Aorta (tissue), 5 donors: ENCODE measurements around the gene BPHL. TPM values are rescaled to one million over a fixed set of nuclear protein-coding genes. Genes with fewer than 3 reads are reported as not detected.

ENCODE experiments used
- ATAC-seq: fragments of 200-7000 bp; cut with Tn5 transposase; one replicate; pipeline ENCODE4 v1.9.1; 2022; ENCODE audit warnings: moderate library complexity; ENCODE audit not compliant: low FRiP score
- DNase-seq, 2 donors: peaks; one replicate each; pipeline ENCODE4 v3.0.0-alpha.2; 2020
- H3K27ac ChIP-seq, 2 donors: one replicate each; pipeline ENCODE4 v1.5.1; 2013; ENCODE audit warnings: low read length in 2 of 2, mild to moderate bottlenecking in 2 of 2, moderate library complexity in 2 of 2, control low read depth in 1 of 2, inconsistent platforms in 1 of 2, low read depth in 1 of 2
- H3K27me3 ChIP-seq, 2 donors: one replicate each; pipeline ENCODE4 v1.6.1; 2013; ENCODE audit warnings: control low read depth in 1 of 2, low read length in 1 of 2, mild to moderate bottlenecking in 1 of 2, moderate library complexity in 1 of 2; ENCODE audit not compliant: insufficient read depth in 2 of 2, control insufficient read depth in 1 of 2
- H3K36me3 ChIP-seq, 2 donors: one replicate each; pipeline ENCODE4 v1.6.1; 2013; ENCODE audit warnings: control low read depth in 1 of 2, low read length in 1 of 2, mild to moderate bottlenecking in 1 of 2; ENCODE audit not compliant: insufficient read depth in 2 of 2, control insufficient read depth in 1 of 2
- H3K4me1 ChIP-seq, 2 donors: one replicate each; pipeline ENCODE4 v1.6.1; 2013; ENCODE audit warnings: low read length in 2 of 2, control low read depth in 1 of 2, mild to moderate bottlenecking in 1 of 2, moderate library complexity in 1 of 2; ENCODE audit not compliant: insufficient read depth in 2 of 2, control insufficient read depth in 1 of 2
- H3K4me3 ChIP-seq, 2 donors: one replicate each; pipeline ENCODE4 v1.5.1; 2013; ENCODE audit warnings: low read length in 2 of 2, control low read depth in 1 of 2, mild to moderate bottlenecking in 1 of 2
- H3K9me3 ChIP-seq: one replicate; pipeline ENCODE4 v1.6.1; 2013; ENCODE audit warnings: mild to moderate bottlenecking, low read length; ENCODE audit not compliant: control insufficient read depth
- WGBS, 2 donors: extraction: QIAGEN DNeasy Blood & Tissue Kit; methylation state at CpG; one replicate each; pipeline ENCODE4 v1.1.7; 2013; 5-methylcytosine and 5-hydroxymethylcytosine counted together
- intact Hi-C, 2 donors: fragments of 100-400 bp; cut with DNase I; formaldehyde crosslinking; loops; one replicate each; pipeline versions ENCODE4 v1.14.2 to v1.15.0; 2022
- polyA plus RNA-seq, 2 donors: library from polyadenylated mRNA; stranded (reverse); fragments of 200-250 nt; gene quantifications; one replicate each; pipeline ENCODE4 v1.2.3, GENCODE V29; 2013
- total RNA-seq, 2 donors: library from RNA; stranded (reverse); fragmentation: NEBNext Ultra II Directional; extraction: Animal tissue kit (Norgen Biotek cat#: 25700); gene quantifications; one replicate each; pipeline ENCODE4 v1.2.1, GENCODE V29; 2021
- donor health status: healthy with polysubstance abuse.
- donor health status: Bipolar disorder and iron deficiency.
- donor health status: DM: no; HTN: no; CAD: no.
- donor health status: DM: no; HTN: no; CAD: no.
- donor health status: DM: yes; HTN: yes; CAD: no.

BPHL gene
- total and polyA plus RNA-seq, 4 donors: 6.4 to 18.7 (median 15.4) TPM

- Histone ChIP-seq H3K36me3 (peaks cover 8% of the 10 kb centered on the region in 2 donors), H3K9me3 (no peaks in the 10 kb centered on the region), H3K27me3 (no peaks in the 10 kb centered on the region), H3K4me1 (no peaks in the 10 kb centered on the region), H3K4me3 (no peak overlapping the region), H3K27ac (no peak overlapping the region)
- intact Hi-C loops: no loop called here
- WGBS, 2 donors: 88 to 89% methylated on average over 10 of the region's 10 CpGs
- DNase-seq (no peak), ATAC-seq (peak; percentile 39)
Observed at GRCh38 chr6:3108746-3109414, 9.6 kb upstream of the BPHL start.

DNA sequence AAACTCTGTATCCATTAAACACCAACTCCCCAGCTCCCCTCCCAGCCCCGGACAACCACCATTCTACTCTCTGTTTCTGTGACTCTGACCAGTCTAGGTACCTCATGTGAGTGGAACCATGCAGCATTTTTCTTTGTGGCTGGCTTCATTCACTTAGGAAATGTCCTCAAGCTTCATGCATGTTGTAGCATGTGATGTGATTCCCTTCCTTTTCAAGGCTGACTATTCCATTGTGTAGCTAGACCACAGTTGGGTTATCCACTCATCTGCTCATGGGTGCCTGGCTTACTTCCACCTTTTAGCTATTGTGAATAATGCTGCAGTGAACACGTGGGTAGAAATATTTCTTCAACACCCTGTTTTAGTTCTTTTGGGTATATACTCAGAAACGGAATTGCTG lies 8.8 kb upstream of the BPHL start:
- Histone ChIP-seq H3K4me3 (no peak overlapping the region), H3K9me3 (no peaks in the 10 kb centered on the region), H3K4me1 (no peaks in the 10 kb centered on the region), H3K36me3 (peaks cover 5 to 8% of the 10 kb centered on the region in 2 donors), H3K27me3 (no peaks in the 10 kb centered on the region), H3K27ac (no peak overlapping the region)
- DNase-seq (no peak), ATAC-seq (no peak)
- intact Hi-C loops: loop anchor here in 1 of 2 donors (5.0 kb wide), 1 partner anchor 32 kb away; no protein-coding TSS in a partner anchor
- 84 to 89% methylated on average over 3 of the region's 3 CpGs for WGBS, 2 donors

- Histone ChIP-seq H3K36me3 (peaks cover 0 to 3% of the 10 kb centered on the region in 2 donors), H3K4me1 (no peaks in the 10 kb centered on the region), H3K4me3 (no peak overlapping the region), H3K27me3 (no peaks in the 10 kb centered on the region), H3K27ac (no peak overlapping the region), H3K9me3 (no peaks in the 10 kb centered on the region)
- no peak for ATAC-seq
- DNase-seq: no peak
- WGBS, 2 donors: 93 to 95% methylated on average over 6 of the region's 6 CpGs
- intact Hi-C loops: loop anchor here in 1 of 2 donors (5.0 kb wide), 1 partner anchor 37 kb away; no protein-coding TSS in a partner anchor
Observed at GRCh38 chr6:3114377-3114776, 4.1 kb upstream of the BPHL start.

DNA sequence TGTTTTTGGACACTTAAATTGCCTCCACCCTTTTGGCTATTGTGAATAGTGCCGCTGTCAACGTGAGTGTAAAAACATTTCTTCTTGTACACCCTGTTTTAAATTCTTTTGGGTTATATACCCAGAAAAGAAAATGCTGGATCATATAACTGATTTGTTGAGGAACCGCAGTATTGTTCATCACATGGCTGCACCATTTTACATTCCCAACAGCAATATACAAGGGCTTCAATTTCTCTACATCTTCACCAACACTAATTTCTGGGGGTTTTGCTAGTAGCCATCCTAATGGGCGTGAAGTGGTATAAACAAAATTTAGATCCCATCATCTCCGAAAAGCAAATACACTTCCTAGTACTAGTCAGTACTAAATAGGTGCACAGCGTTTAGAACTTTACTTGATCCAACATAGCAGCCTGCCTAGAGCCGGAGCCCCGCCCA lies 579 bp upstream of the BPHL start:
- ATAC-seq (no peak), DNase-seq (no peak)
- H3K36me3 ChIP-seq: no peaks in the 10 kb centered on the region
- 8 to 9% methylated on average over 8 of the region's 8 CpGs for WGBS, 2 donors
- intact Hi-C loops: no loop called here
- no peaks in the 10 kb centered on the region for H3K9me3 ChIP-seq
- no peaks in the 10 kb centered on the region for H3K27me3 ChIP-seq
- H3K27ac ChIP-seq: no peak overlapping the region
- H3K4me1 ChIP-seq: no peaks in the 10 kb centered on the region
- peak overlapping the region; percentile 40 to 50 for H3K4me3 ChIP-seq

- ATAC-seq (peak; percentile 30), DNase-seq (no peak)
- Histone ChIP-seq H3K4me3 (peak overlapping the region; percentile 50 to 87), H3K4me1 (no peaks in the 10 kb centered on the region), H3K9me3 (no peaks in the 10 kb centered on the region), H3K27ac (peak overlapping the region in 1 of 2 donors; percentile 44), H3K27me3 (no peaks in the 10 kb centered on the region), H3K36me3 (no peaks in the 10 kb centered on the region)
- WGBS, 2 donors: 18 to 20% methylated on average over 19 of the region's 19 CpGs
- intact Hi-C loops: no loop called here
Observed at GRCh38 chr6:3119040-3119723, 671 bp downstream of the BPHL start.

DNA sequence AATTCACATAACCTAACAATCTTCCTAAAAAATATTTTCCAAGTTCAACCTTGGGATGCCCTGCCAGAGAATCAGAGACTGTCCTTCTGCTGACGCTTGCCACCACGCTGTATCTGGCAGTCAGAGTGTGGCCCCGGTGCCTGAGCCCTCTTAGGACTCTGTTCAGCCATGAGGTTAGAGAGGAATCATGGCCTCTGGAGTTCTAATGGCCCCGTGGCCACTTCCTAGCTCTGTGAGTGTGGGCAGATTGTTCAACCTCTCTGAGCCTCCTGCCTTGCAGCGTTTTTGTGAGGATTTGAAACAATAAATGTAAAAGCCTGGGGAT lies 2.2 kb downstream of the BPHL start:
- WGBS, 2 donors: 95% methylated on average over 5 of the region's 5 CpGs
- no peaks in the 10 kb centered on the region for H3K4me1 ChIP-seq
- H3K36me3 ChIP-seq: no peaks in the 10 kb centered on the region
- ATAC-seq: no peak
- no peak overlapping the region for H3K4me3 ChIP-seq
- no peak overlapping the region for H3K27ac ChIP-seq
- no peak for DNase-seq
- no peaks in the 10 kb centered on the region for H3K9me3 ChIP-seq
- intact Hi-C loops: loop anchor here in 1 of 2 donors (10.0 kb wide), 1 partner anchor 884 kb away; no protein-coding TSS in a partner anchor
- no peaks in the 10 kb centered on the region for H3K27me3 ChIP-seq

GRCh38 chr6:3122823-3123182 lies 4.3 kb downstream of the BPHL start:
- DNase-seq (no peak), ATAC-seq (no peak)
- no peak overlapping the region for H3K4me3 ChIP-seq
- WGBS, 2 donors: 92 to 94% methylated on average over 9 of the region's 9 CpGs
- H3K27me3 ChIP-seq: no peaks in the 10 kb centered on the region
- intact Hi-C loops: loop anchor here in 1 of 2 donors (10.0 kb wide), 1 partner anchor 882 kb away; no protein-coding TSS in a partner anchor
- no peaks in the 10 kb centered on the region for H3K36me3 ChIP-seq
- H3K4me1 ChIP-seq: no peaks in the 10 kb centered on the region
- H3K9me3 ChIP-seq: no peaks in the 10 kb centered on the region
- no peak overlapping the region for H3K27ac ChIP-seq

GRCh38 chr6:3124667-3125066 lies 6.2 kb downstream of the BPHL start:
- H3K4me1 ChIP-seq: no peaks in the 10 kb centered on the region
- intact Hi-C loops: loop anchor here in 1 of 2 donors (10.0 kb wide), 1 partner anchor 880 kb away; no protein-coding TSS in a partner anchor
- 84 to 85% methylated on average over 8 of the region's 8 CpGs for WGBS, 2 donors

GRCh38 chr6:3125815-3126214 lies 7.3 kb downstream of the BPHL start:
- no peaks in the 10 kb centered on the region for H3K27me3 ChIP-seq
- H3K4me3 ChIP-seq: no peak overlapping the region
- no peaks in the 10 kb centered on the region for H3K4me1 ChIP-seq
- H3K27ac ChIP-seq: no peak overlapping the region
- H3K36me3 ChIP-seq: no peaks in the 10 kb centered on the region
- no peaks in the 10 kb centered on the region for H3K9me3 ChIP-seq
- DNase-seq (no peak), ATAC-seq (no peak)
- intact Hi-C loops: loop anchor here (2.0 to 10.0 kb wide), 2 partner anchors 125 to 879 kb away; no protein-coding TSS in a partner anchor
- 41 to 45% methylated on average over 2 of the region's 2 CpGs for WGBS, 2 donors

More at GRCh38 chr6:3124667-3125066, 6.2 kb downstream of the BPHL start:
- ATAC-seq (no peak), DNase-seq (no peak)
- no peaks in the 10 kb centered on the region for H3K27me3 ChIP-seq
- H3K4me3 ChIP-seq: no peak overlapping the region
- no peak overlapping the region for H3K27ac ChIP-seq
- H3K9me3 ChIP-seq: no peaks in the 10 kb centered on the region
- no peaks in the 10 kb centered on the region for H3K36me3 ChIP-seq
